Adrenal gland (tissue), 12 donors: ENCODE results near the gene CMIP. TPM values are rescaled to one million over a fixed set of nuclear protein-coding genes. Genes with fewer than 3 reads are reported as not detected.

Experiments used
- DNase-seq, 7 donors: peaks; one replicate each; pipeline ENCODE4 v3.0.0-alpha.2; 2019 to 2020
- H3K27ac ChIP-seq, 5 donors: fragments of 200-600 bp; sonication (generic) in 4 of 5; 1 replicate in 3 of 5; 2 replicates in 2 of 5; pipeline versions ENCODE4 v1.5.1 to v1.8.0; 2016 to 2020; ENCODE audit warnings: mild to moderate bottlenecking in 1 of 5
- H3K27me3 ChIP-seq: fragments of 200-600 bp; 2 replicates; pipeline ENCODE4 v1.8.0; 2021
- H3K36me3 ChIP-seq, 2 donors: fragments of 200-600 bp; replicated peaks in 1 of 2; 1 replicate in 1 of 2; 2 replicates in 1 of 2; pipeline versions ENCODE4 v1.5.1 to v1.8.0; 2018 to 2022
- H3K4me1 ChIP-seq, 2 donors: fragments of 200-600 bp; replicated peaks in 1 of 2; 1 replicate in 1 of 2; 2 replicates in 1 of 2; pipeline versions ENCODE4 v1.5.1 to v1.8.0; 2018 to 2021
- H3K4me3 ChIP-seq, 4 donors: fragments of 200-600 bp; sonication (generic) in 3 of 4; one replicate each; pipeline ENCODE4 v1.5.1; 2016 to 2018
- H3K9me3 ChIP-seq, 3 donors: fragments of 200-600 bp; sonication (generic) in 1 of 3; replicated peaks in 1 of 3; 1 replicate in 2 of 3; 2 replicates in 1 of 3; pipeline versions ENCODE4 v1.5.1 to v1.8.0; 2016 to 2021
- CTCF ChIP-seq, 6 experiments: fragments of 450-650 bp in 4 of 6; fragments of 200-600 bp in 2 of 6; sonication (generic) in 1 of 6; IDR thresholded peaks; 1 replicate in 5 of 6; 2 replicates in 1 of 6; pipeline versions ENCODE4 v1.5.1 to v1.8.0; 2016 to 2021; ENCODE audit warnings: antibody characterized with exemption in 6 of 6, mild to moderate bottlenecking in 2 of 6, moderate library complexity in 1 of 6
- POLR2A ChIP-seq, 2 donors: fragments of 450-650 bp; IDR thresholded peaks; one replicate each; pipeline ENCODE4 v1.6.1; 2017; ENCODE audit warnings: antibody characterized with exemption in 2 of 2, mild to moderate bottlenecking in 2 of 2, moderate library complexity in 1 of 2
- WGBS, 4 donors: extraction: QIAGEN DNeasy Blood & Tissue Kit in 2 of 4; methylation state at CpG; one replicate each; pipeline versions ENCODE4 v1.1.5 to v1.1.7; 2013 to 2017; 5-methylcytosine and 5-hydroxymethylcytosine counted together
- intact Hi-C, 2 donors: fragments of 100-400 bp; cut with DNase I; formaldehyde crosslinking; loops; one replicate each; pipeline versions ENCODE4 v1.14.1 to v1.15.0; 2022 to 2023
- polyA plus RNA-seq, 3 donors: library from polyadenylated mRNA; stranded (reverse); fragments of 200-250 nt in 2 of 3; fragments of 350-450 nt in 1 of 3; fragmentation: Illumina TruSeq in 1 of 3; extraction: RNeasy Lipid Tissue Mini Kit (QIAGEN cat#74804) in 1 of 3; gene quantifications; one replicate each; pipeline ENCODE4 v1.2.3, GENCODE V29; 2013 to 2014
- total RNA-seq, 9 donors: library from RNA; depleted of rRNA in 4 of 9; stranded (reverse); fragments of >200 nt in 4 of 9; fragments of 120-200 nt in 1 of 9; fragmentation: NEBNext Ultra II Directional in 1 of 9; extraction: Animal tissue kit (Norgen Biotek cat#: 25700) in 1 of 9; gene quantifications; one replicate each; pipeline versions ENCODE4 v1.1.0 to v1.2.4, GENCODE V29; 2013 to 2023
- donor health status: healthy with polysubstance abuse.
- donor health status: Bipolar disorder and iron deficiency.
- donor health status: DM: yes; HTN: yes; CAD: no.
- donor health status: DM: no; HTN: no; CAD: no.
- donor health status: DM: no; HTN: no; CAD: no.
- donor health status: DM: yes; HTN: yes; CAD: no.

Gene CMIP
- total and polyA plus RNA-seq, 12 donors = 8.1 to 87.9 (median 42.5) TPM

- Histone ChIP-seq H3K9me3 (no peaks in the 10 kb centered on the region), H3K4me1 (peaks cover 27 to 39% of the 10 kb centered on the region in 2 donors), H3K27me3 (no peaks in the 10 kb centered on the region), H3K27ac (no peak overlapping the region), H3K36me3 (no peaks in the 10 kb centered on the region), H3K4me3 (no peak overlapping the region)
- 92 to 95% (median 93%) methylated on average over 8 of the region's 8 CpGs for WGBS, 4 donors
- TF ChIP-seq CTCF (IDR thresholded peaks at IDR 0.05) = no peak
- TF ChIP-seq POLR2A (IDR thresholded peaks at IDR 0.05) = no peak
- DNase-seq = no peak
- intact Hi-C loops = no loop called here
These were observed 96.7 kb downstream of the CMIP start for GRCh38 chr16:81541314-81541713.

- intact Hi-C loops = no loop called here
- peaks cover 27 to 39% of the 10 kb centered on the region in 2 donors for H3K4me1 ChIP-seq
- peak overlapping the region in 4 of 5 donors; percentile 28 to 83 (median 78) for H3K27ac ChIP-seq
- peak; percentile 55 to 78 (median 68) for DNase-seq
- WGBS, 4 donors = 47 to 66% (median 54%) methylated on average over 6 to 22 of the region's 22 CpGs
- no peaks in the 10 kb centered on the region for H3K27me3 ChIP-seq
- H3K36me3 ChIP-seq = no peaks in the 10 kb centered on the region
- TF ChIP-seq POLR2A (IDR thresholded peaks at IDR 0.05) (peak in 1 of 2 donors; percentile 22), CTCF (IDR thresholded peaks at IDR 0.05) (no peak)
- no peak overlapping the region for H3K4me3 ChIP-seq
- H3K9me3 ChIP-seq = no peaks in the 10 kb centered on the region
These were observed 98.3 kb downstream of the CMIP start for GRCh38 chr16:81542609-81543570.

GRCh38 chr16:81543571-81543970, 99.0 kb downstream of the CMIP start:
- DNase-seq = no peak
- intact Hi-C loops = no loop called here
- Histone ChIP-seq H3K9me3 (no peaks in the 10 kb centered on the region), H3K36me3 (no peaks in the 10 kb centered on the region), H3K27ac (peak overlapping the region in 4 of 5 donors; percentile 28 to 83 (median 78)), H3K4me1 (peaks cover 27 to 41% of the 10 kb centered on the region in 2 donors), H3K27me3 (no peaks in the 10 kb centered on the region), H3K4me3 (no peak overlapping the region)
- 26 to 34% (median 32%) methylated on average over 3 of the region's 3 CpGs for WGBS, 4 donors
- TF ChIP-seq CTCF (IDR thresholded peaks at IDR 0.05) = no peak
- TF ChIP-seq POLR2A (IDR thresholded peaks at IDR 0.05) = no peak

DNA sequence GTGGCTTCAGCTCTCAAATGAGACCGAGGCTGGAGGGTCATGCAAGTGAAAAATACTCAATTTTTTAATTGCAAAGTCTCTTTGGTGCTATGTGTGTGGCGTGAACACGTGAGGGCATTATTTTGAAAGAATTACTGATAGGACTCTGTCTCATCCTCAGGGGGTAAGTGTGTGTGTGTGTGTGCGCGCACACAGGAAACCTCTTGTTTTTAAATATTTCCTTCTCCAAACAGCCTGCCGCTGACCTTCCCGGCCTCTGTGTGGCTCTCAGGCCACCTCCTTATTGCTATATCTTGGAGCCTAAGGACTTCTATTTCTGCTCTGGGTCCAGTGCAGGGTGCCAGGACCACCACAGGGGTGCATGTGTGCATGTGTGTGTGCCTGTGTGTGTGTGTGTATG, 99.7 kb downstream of the CMIP start:
- TF ChIP-seq POLR2A (IDR thresholded peaks at IDR 0.05) (no peak), CTCF (IDR thresholded peaks at IDR 0.05) (no peak)
- 61 to 68% (median 62%) methylated on average over 7 of the region's 7 CpGs for WGBS, 4 donors
- H3K4me1 ChIP-seq = peaks cover 27 to 40% of the 10 kb centered on the region in 2 donors
- peak overlapping the region in 2 of 5 donors; percentile 80 to 83 for H3K27ac ChIP-seq
- H3K27me3 ChIP-seq = no peaks in the 10 kb centered on the region
- H3K4me3 ChIP-seq = no peak overlapping the region
- DNase-seq = no peak
- H3K36me3 ChIP-seq = no peaks in the 10 kb centered on the region
- intact Hi-C loops = no loop called here
- H3K9me3 ChIP-seq = no peaks in the 10 kb centered on the region
